CD4-positive, alpha-beta T cell treated with Interleukin-6 at 100 ng/mL for 8 hours (primary cell): Measurements from ENCODE around the gene ZNF880.
"Not testable (repeated sequence)": the region's sequence is repeated elsewhere in the genome, so short reads cannot be mapped to it uniquely, and the experiment has no call there.

Experiments
- DNase-seq: peaks from one replicate; pipeline ENCODE4 v3.0.0-alpha.2; 2020; ENCODE audit warnings: mixed read lengths, low spot score

The ZNF880 gene

DNA sequence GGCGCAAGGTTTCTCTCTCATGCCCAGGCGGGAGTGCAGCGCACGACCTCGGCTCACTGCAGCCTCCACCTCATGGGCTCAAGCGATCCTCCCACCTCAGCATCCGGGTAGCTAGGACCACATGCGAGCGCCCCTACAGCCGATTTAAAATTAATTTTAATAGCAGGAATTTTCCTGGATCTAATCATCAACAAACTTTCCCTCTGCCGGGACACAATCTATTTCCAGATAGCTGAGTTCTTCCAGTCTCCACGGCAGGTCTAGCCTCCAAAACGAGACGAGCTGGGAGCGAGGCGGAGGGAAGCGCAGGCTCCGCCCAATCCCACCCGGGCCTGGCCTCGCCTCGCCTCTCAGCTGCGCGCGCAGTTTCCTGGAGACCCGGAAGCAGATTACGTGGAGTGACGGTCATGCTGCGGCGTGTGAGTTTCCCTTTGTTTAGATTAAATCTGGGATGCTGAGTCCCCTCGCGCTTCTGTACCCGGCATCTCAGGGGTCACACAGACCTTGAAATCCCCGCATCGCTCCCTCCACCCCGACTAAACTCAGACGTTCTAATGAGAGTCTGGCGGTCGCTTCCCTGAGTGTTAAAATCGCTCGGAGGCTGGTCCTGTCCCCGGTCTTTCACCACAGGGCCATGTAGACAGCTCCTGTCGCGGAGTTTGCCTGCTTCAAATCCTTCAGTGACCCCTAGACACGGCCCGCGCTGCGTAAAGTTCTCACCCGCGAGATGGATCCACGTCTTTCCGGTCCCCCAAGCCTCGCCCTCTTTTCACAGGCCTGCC lies at the start of gene ZNF880:
Gene ZNF880 (plus strand): TSS at position 365 of the 782 bp plus-strand sequence. CDS start 43 bp downstream, at position 408.
- peak; percentile 88 for DNase-seq

DNA sequence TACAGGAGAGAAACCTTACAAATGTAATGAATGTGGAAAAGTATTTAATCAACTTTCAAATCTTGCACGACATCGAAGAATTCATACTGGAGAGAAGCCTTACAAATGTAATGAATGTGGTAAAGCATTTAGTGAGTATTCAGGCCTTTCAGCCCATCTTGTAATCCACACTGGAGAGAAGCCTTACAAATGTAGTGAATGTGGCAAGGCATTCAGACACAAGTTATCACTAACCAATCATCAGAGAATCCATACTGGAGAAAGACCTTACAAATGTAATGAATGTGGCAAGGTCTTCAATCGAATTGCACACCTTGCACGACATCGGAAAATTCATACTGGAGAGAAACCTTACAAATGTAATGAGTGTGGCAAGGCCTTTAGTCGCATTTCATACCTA lies 47.3 kb upstream of the ZNF880 start:
- no peak for DNase-seq

DNA sequence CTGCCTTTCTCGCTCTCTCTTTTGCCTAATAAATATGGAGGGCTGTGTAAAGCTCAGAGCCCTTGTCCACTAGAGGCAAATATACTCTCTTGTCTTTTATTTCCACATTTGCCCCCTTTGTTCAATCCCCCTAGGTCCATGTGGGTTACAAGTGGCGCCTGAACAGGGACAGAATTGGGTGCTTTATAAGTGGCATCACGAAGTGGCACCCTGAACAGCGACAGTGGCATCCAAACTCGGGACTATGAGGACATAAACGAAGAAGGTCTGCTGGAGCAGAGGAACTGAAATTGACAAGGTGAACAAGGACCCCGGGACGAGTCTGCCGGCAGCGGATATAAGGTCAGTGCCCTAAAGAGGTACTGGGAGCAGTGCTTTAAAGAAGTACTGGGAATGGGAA lies 38.0 kb upstream of the ZNF880 start:
- DNase-seq = no peak

DNA sequence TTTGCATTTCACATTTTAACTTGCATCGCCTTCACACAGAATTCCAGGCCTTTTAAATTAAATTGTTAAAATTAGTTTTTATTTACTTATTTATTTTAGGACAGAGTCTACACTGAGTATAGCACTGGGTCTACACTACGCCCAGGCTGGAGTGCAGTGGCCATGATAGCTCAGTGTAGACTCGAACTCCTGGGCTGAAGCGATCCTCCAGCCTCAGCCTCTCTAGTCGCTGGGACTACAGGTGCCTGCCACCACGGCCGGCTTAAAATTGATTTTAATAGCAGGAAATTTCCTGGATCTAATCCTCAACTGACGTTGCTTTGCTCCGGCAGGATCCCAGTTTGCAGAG lies 34.0 kb upstream of the ZNF880 start:
- no peak for DNase-seq

DNA sequence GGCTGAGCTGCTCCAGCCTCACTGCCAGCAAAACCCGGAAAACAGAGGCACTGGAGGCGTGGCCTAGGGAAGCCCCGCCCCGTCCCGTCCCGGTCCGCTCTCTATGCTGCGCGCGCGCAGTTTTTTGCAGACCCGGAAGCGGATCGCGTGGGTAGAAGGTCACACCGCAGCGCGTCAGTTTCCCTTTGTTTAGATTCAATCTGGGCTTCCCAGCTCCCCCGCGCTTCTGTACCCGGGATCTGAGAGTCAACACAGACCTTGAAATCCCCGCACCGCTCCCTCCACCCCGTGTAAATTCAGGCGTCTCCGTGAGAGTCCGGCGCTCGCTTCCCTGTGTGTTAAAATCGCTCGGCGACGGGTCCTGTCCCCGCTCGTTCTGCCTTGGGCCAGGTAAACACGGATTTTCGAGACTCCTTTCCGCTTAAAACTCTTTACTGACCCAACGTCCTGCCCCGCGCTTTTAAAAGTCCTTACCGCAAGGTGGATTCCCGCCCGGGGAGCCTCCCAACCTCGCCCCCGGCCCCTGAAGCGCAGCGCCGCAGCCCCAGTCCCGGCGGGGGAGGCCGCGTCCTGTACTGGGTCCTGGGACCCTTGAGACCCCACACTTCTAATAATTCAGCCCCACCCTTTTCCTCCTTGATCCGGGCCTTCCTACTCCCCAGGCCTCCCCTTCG lies 33.5 kb upstream of the ZNF880 start, which contains the start of gene ZNF610:
Gene ZNF610 (plus strand): TSS at position 127 of the 674 bp plus-strand sequence. CDS start 12,930 bp downstream, outside the sequence.
- DNase-seq = peak; percentile 83

DNA sequence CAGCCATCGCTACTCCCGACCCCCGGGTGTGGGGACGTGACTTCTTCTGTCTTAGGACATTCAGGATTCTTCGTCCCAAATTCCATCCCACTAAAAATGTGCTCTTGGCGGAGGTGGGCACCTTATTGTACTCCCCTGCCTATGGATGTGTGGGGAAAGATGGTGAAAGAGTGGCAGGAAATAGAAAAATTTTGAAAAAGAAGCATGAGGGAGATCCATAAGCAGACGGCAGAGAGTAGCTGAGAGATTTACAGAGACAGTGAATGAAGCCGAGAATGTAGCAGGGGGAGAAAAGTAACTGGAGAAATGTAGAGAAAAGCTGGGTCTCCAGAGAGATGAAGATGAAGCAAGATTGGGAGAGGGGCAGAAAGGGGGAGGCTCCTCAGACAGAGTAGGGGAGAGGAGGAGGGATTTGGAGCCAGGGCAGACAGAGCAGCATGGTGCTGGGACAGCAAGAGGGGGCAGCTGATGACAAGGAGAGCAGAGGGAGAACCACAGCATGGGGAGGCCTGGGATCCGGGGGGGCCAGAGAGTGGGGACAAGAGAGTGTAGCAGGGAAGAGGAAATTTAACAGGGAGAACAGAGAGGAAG lies 32.8 kb upstream of the ZNF880 start:
- DNase-seq = no peak

DNA sequence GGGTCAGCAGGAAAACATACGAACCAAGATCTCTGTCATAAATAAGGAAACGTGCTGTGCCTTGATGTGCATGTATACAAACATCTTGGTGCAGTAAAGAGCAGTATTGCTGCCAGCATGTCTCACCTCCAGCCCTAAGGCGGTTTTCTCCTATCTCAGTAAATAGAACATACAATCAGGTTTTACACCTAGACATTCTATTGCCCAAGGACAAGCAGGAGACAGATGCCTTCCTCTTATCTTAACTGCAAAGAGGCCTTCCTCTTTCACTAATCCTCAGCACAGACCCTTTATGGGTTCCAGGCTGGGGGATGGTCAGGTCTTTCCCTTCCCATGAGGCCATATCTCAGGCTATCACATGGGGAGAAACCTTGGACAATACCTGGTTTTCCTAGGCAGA lies 30.7 kb upstream of the ZNF880 start:
- not testable (repeated sequence) for DNase-seq

DNA sequence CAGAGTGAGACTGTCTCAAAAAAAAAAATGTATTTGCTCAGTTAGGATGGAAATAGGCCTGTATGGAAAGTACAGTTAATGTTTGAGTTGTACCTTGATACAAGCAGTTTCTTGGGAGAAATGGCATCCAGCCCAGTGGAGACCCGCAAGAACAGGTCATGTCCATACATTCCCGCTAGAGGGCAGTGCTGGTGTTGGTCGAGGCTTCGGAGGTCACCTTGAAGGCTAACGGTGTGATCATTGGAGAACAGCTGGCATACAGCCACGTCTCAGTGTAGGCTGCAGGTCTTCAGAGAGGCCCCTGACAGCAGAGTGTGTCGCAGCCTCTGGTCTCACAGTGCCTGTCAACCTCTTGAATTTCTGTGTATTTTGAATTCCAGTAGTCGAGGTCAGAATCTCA lies 26.2 kb upstream of the ZNF880 start:
- peak; percentile 47 for DNase-seq

DNA sequence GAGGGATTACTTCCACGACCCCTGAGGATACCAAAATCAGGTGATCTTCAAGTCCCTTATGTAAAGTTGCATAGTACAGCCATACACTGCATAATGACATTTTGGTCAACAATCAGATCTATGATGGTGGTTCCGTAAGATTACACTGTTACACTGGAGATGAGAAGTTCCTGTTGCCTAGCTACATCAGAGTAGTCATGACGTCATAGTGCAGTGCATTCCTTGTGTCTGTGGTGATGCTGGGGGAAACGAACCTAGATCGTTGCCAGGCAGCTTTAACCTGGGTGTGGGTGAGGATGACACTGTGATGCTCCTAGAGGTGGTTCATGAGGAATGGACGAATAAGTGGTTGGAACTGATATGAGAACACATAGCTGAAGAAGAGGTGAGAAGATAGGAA lies 24.6 kb upstream of the ZNF880 start:
- DNase-seq = no peak

DNA sequence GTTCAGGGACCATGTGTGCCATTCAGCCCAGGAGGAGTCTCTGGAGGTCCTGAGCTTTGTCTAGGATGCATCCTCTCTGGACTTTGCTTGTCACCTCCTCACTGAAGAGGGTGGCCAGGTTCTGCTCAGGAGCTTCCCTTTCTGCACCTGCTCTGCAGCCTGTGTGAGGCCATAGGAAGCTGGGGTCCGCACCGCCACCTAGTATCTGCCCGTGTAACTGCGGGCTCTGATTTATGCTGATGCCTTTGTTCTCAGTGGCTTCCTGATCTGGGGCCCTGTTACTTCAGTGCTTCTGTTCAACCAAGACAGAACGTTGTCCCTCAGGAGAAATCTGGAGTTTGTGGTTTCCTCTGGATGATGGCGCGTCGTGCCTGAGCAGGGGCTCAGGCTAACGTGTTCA lies 18.2 kb upstream of the ZNF880 start:
- DNase-seq = no peak

DNA sequence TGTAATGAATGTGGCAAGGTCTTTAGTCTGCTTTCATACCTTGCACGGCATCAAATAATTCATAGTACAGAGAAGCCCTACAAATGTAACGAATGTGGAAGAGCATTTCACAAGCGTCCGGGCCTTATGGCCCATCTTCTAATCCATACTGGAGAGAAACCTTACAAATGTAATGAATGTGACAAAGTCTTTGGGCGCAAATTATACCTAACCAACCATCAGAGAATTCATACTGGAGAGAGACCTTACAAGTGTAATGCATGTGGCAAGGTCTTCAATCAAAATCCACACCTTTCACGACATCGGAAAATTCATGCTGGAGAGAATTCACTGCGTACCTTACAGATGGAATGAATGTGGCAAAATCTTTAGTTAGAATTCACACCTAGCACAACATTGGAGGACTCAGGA lies 3.3 kb upstream of the ZNF880 start:
- DNase-seq = no peak

DNA sequence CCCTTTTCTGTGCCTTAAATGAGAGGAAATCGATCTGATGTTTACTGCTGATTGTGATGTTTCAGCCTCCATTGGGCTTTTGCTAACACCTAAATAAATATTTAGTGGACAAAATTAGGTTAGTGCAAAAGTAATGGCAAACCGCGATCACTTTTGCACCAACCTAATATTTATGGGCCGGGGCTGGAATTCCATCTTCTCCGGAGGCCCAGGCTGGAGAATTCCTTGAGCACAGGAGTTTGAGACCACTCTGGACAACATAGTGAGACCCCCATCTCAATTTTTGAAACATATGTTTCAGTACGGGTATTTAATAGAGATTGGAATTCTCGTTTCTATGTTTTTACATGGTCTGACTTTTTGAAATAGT lies 603 bp downstream of the ZNF880 start:
- DNase-seq = no peak

DNA sequence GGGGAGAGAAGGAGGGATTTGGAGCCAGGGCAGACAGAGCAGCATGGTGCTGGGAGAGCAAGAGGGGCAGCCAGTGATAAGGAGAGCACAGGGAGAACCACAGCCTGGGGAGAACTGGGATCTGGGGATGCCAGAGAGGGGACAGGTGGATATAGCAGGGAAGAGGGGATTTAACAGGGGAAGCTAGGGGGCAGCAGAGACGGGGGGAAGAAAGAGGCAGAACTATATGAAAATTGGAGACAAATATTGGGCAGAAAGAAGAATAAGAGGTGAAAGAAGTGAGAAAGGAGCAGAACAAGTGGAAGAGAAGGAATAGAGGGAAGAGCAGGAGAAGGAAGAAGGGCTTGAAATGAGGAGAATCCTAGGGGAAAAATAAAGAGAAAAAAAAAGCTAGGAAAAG lies 21.4 kb downstream of the ZNF880 start:
- no peak for DNase-seq

DNA sequence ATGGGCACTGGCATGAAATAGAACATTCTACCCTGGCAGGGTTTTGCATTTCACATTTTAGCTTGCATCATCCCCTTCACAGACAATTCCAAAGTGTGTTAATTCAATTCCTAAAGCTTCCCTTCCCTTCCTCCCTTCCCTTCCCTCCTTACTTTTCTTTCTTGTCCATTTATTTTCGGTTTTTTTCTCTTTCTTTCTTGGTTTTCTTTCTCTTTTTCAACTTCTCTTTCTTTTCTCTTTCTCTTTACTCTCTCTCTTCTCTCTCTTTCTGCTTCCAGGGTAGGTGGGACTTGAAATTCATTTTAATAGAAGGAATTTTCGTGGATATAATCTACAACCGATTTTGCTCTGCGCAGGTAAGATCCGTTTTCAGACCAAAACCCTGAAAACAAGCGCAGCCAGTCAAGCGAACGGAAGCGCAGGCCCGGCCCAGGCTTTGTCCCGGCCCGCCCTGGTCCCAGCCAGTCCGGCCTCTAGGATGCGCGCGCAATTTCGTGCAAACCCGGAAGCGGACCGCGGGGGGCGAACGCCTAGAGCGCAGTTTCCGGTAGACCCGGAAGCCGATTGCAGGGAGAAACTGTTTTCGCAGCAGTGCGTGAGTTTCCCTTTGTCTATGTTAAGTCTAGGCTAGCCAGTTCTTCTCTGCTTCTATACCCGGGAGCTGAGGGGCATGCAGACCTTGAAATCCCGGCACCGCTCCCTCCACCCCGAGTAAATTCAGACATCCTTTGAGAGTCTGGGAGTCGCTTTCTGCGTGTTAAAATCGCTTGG lies 27.8 kb downstream of the ZNF880 start, which contains the start of gene ZNF528:
Gene ZNF528 (plus strand): TSS at position 540 of the 771 bp plus-strand sequence. CDS start 4,165 bp downstream, outside the sequence.
- DNase-seq = peak; percentile 92

DNA sequence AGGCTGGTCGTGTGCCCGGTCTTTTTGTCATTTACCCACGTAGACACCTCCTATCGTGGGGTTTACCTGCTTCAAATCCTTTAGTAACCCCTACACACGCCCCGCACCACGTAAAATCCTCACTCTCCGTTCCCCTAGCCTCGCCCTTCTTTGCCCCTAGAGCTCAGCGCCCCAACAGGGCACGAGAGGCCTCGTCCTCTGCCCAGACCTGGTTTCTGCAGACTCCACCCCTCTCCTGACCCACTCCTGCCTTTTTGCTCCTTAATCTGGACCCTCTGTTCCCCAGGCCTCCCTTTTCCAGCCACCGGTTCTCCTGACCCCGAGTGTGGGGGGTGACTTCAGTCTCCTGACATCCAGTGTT lies 28.3 kb downstream of the ZNF880 start:
- no peak for DNase-seq

DNA sequence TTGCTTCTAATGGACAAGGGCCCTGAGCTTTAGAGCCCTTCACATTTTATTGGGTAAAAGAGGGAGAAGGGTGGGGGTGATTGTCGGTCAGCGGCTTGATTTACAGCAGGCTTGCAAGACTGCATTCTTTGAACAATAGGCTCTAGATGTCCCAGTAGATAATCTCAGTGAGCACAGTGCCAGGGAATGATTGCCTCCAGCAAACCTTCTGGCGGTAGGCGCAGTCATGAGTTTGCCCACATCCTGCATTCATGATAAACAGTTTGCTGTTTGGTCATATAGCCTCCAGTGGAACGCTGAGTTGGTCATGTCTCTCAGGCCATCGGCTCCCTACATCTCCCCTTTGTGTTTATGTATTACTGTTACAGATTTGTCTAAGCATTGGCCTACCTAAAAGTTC lies 40.6 kb downstream of the ZNF880 start:
- DNase-seq = no peak

DNA sequence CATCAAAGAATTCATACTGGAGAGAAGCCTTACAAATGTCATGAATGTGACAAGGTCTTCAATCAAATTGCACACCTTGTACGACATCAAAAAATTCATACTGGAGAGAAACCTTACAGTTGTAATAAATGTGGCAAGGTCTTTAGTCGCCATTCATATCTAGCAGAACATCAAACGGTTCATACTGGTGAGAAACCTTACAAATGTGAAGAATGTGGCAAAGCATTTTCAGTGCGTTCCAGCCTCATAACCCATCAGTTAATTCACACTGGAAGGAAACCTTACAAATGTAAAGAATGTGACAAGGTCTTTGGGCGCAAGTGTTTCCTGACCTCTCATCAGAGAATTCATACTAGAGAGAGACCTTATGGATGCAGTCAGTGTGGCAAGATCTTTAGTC lies 46.0 kb downstream of the ZNF880 start:
- no peak for DNase-seq

DNA sequence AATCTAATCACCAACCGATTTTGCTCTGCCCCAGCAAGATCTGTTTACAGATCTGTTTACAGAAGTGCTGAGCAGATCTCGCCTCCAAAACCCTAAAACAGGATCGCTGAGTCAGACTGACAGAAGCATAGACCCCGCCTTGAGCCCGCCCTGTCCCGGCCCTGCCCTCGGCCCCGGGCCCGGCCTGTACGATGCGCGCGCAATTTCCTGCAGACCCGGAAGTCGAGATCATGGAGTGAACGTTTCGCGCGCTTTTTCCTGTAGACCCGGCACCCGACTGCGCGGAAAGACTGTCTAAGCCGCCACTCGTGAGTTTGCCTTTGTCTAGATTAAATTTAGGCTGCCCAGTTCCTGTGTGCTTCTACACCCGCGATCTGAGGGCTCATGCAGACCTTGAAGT lies 59.2 kb downstream of the ZNF880 start, which contains the start of gene ZNF534:
Gene ZNF534 (plus strand): TSS at position 212 of the 400 bp plus-strand sequence. CDS start 2,327 bp downstream, outside the sequence.
- no peak for DNase-seq
